Fibroblast of mammary gland (primary cell): ENCODE results near the gene PATJ.

ENCODE experiments used
- DNase-seq: peaks from one replicate; pipeline ENCODE4 v3.0.0-alpha.2; 2010; ENCODE audit warnings: low read depth
- H3K4me3 ChIP-seq: 2 replicates; pipeline ENCODE4 v1.5.1; 2011; ENCODE audit warnings: low read depth, mild to moderate bottlenecking, low read length, moderate library complexity; ENCODE audit not compliant: control insufficient read depth
- CTCF ChIP-seq: conservative IDR thresholded peaks from 2 replicates; pipeline ENCODE4 v1.5.1; 2011; ENCODE audit warnings: low read depth, low read length, inconsistent platforms; ENCODE audit not compliant: control insufficient read depth, insufficient read depth

The PATJ gene

GRCh38 chr1:62012836-62013235 lies 270.6 kb downstream of the PATJ start:
- no peak for TF ChIP-seq CTCF

DNA sequence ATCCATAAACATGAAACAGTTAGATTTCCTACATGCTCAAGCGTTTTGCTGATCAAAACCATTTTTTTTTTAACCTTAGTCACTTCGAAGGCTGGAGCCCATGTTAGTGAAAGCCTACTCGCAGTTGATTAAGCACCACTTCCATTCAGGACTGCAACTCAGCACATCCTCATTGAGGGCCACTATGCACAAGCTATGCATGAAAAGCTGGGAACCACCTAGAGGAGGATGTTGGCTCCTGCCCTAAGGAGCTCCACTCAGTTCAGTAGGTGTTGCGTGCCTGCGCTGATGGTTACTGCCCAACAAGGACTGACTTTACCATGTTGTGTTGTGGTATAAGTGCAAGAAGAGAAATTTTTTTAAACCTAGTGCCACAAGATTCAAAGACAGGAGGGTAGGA lies 271.0 kb downstream of the PATJ start:
- no peak for DNase-seq
- H3K4me3 ChIP-seq, result no peak overlapping the region
- TF ChIP-seq CTCF, result no peak

More at GRCh38 chr1:62012836-62013235, 270.6 kb downstream of the PATJ start:
- DNase-seq, result no peak
- no peak overlapping the region for H3K4me3 ChIP-seq

DNA sequence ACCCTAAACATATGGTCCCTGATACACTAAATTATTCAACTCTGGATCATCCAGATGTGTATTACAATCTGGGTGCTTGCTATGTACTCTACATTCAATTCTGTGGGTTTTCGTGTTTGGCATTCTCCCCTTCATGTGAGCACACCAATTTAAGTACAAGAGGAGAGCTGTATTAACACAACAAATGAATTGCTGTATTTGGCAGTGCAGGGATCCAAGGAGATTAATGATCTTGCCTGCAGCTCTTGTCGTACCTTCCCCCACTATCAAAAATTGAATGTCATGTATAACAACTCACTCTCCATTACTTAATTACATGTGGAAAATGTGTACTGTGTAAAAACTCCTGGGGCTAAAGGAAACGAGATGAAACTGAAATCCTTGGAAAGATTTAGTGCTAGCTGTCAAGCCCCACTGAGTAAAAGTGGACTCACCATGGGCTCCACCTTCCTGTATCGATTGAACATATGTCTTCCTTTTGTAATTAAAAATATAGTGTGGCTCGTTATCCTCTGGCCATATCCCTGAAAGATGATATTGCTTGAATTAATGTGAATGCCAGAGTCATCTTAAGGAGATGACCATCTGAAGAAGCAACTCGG lies 280.2 kb downstream of the PATJ start:
- H3K4me3 ChIP-seq, result no peak overlapping the region
- TF ChIP-seq CTCF, result no peak
- DNase-seq, result no peak

- DNase-seq, result no peak
- TF ChIP-seq CTCF, result no peak
- H3K4me3 ChIP-seq, result no peak overlapping the region
These were observed 282.4 kb downstream of the PATJ start for GRCh38 chr1:62024690-62025089.

DNA sequence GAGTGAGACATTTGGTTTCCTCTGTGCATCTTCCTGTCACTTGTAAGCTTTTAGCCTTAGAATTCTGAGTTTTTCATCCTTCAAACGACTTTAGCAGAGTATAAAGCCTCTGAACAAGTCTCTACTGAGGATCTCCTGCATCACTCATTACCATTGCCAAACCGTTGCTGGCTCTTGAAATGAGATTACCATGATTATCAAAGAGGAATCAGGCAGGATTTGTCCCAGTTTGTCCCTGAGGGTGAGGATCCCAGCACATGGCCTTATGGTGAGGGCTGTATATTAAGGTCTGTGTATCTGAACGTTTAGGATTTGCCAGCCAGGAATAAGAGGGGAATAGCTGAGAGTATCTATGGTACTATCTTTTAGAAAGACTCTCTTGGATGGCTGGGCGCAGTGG lies 282.9 kb downstream of the PATJ start:
- no peak overlapping the region for H3K4me3 ChIP-seq
- no peak for TF ChIP-seq CTCF
- DNase-seq, result no peak

- no peak for TF ChIP-seq CTCF
- DNase-seq, result no peak
These were observed 283.6 kb downstream of the PATJ start for GRCh38 chr1:62025892-62026291.

DNA sequence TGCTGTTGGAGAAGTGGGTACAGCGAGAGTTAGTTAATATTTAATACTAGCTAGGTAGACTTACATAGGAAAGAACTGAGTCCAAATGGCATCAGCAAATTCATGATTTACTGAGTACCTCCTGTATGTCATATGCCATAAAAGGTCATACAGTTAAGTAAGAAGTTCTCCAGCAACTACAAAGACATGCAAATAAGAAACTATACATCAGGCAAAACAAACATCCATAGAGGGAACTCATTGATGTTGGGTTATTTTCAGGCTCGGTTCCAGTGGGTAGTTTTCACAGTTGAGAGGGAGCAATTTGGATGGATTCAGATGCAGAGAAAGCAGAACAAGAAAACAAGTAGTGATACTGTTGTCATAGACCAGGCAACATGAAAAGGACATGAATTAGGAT lies 287.4 kb downstream of the PATJ start:
- DNase-seq, result no peak
- H3K4me3 ChIP-seq, result no peak overlapping the region
- TF ChIP-seq CTCF, result no peak

More at GRCh38 chr1:62025892-62026291, 283.6 kb downstream of the PATJ start:
- H3K4me3 ChIP-seq, result no peak overlapping the region
